C4-2B (cell line): ENCODE measurements around the gene PPP1R13B.
A peak's percentile ranks its signal among the peaks of the same experiment; 100 is the strongest.

Experiments
- H3K27ac ChIP-seq: fragments of 450-650 bp; 2 replicates; pipeline ENCODE4 v1.5.1; 2017
- CTCF ChIP-seq: fragments of 450-650 bp; conservative IDR thresholded peaks from 2 replicates; pipeline ENCODE4 v1.5.1; 2017; ENCODE audit warnings: mild to moderate bottlenecking
- ZFX ChIP-seq: fragments of 450-650 bp; IDR thresholded peaks from 2 replicates; pipeline ENCODE4 v1.6.1; 2017

Gene PPP1R13B

GRCh38 chr14:103735022-103735421 is 112.4 kb downstream of the PPP1R13B start:
- peak overlapping the region; percentile 74 for H3K27ac ChIP-seq
- TF ChIP-seq ZFX: no peak
- TF ChIP-seq CTCF: no peak

GRCh38 chr14:103734081-103734888 is 113.1 kb downstream of the PPP1R13B start:
- peak overlapping the region; percentile 96; the same call in 1 of the 2 replicates for H3K27ac ChIP-seq
- no peak for TF ChIP-seq CTCF
- TF ChIP-seq ZFX: no peak

GRCh38 chr14:103733651-103734050 is 113.7 kb downstream of the PPP1R13B start:
- TF ChIP-seq ZFX (no peak), CTCF (no peak)
- peak overlapping the region; percentile 96 for H3K27ac ChIP-seq

- TF ChIP-seq CTCF: no peak
- H3K27ac ChIP-seq: peak overlapping the region; percentile 96
These were observed 114.3 kb downstream of the PPP1R13B start for GRCh38 chr14:103732868-103733620.

- H3K27ac ChIP-seq: peak overlapping the region; percentile 96
- TF ChIP-seq CTCF (no peak), ZFX (no peak)
These were observed 115.2 kb downstream of the PPP1R13B start for GRCh38 chr14:103731916-103732867.

GRCh38 chr14:103731481-103731880 is 115.9 kb downstream of the PPP1R13B start:
- no peak for TF ChIP-seq ZFX
- TF ChIP-seq CTCF: no peak
- H3K27ac ChIP-seq: peak overlapping the region; percentile 96
